HepG2 (cell line): ENCODE data around the gene KCTD13. TPM values are rescaled to one million over a fixed set of nuclear protein-coding genes. Genes with fewer than 3 reads are reported as not detected.

ENCODE experiments used
- ARID5B ChIP-seq: IDR thresholded peaks from 2 replicates; pipeline ENCODE4 v1.4.0; 2020; ENCODE audit warnings: mild to moderate bottlenecking, missing genetic modification reagents
- GPBP1L1 ChIP-seq: sonication (generic); formaldehyde crosslinking; IDR thresholded peaks from 2 replicates; pipeline ENCODE4 v1.5.0; 2020; ENCODE audit warnings: mild to moderate bottlenecking, missing genetic modification reagents
- HBP1 ChIP-seq: IDR thresholded peaks from 2 replicates; pipeline ENCODE4 v1.6.1; 2016; ENCODE audit warnings: low read depth, control low read depth
- JUN ChIP-seq: sonication (generic); formaldehyde crosslinking; IDR thresholded peaks from 2 replicates; pipeline ENCODE4 v1.4.0; 2020; ENCODE audit warnings: mild to moderate bottlenecking, missing genetic modification reagents
- NFE2L1 ChIP-seq: sonication (generic); formaldehyde crosslinking; IDR thresholded peaks from 2 replicates; pipeline ENCODE4 v1.4.0; 2020; ENCODE audit warnings: missing genetic modification reagents, mild to moderate bottlenecking, borderline replicate concordance
- NR0B2 ChIP-seq: sonication (generic); formaldehyde crosslinking; IDR thresholded peaks from 2 replicates; pipeline ENCODE4 v1.4.0; 2020; ENCODE audit warnings: mild to moderate bottlenecking, missing genetic modification reagents
- SATB2 ChIP-seq: sonication (generic); formaldehyde crosslinking; IDR thresholded peaks from 2 replicates; pipeline ENCODE4 v1.5.0; 2020; ENCODE audit warnings: missing genetic modification reagents
- USF2 ChIP-seq, 2 experiments: sonication (generic) in 1 of 2; formaldehyde crosslinking in 1 of 2; IDR thresholded peaks; 2 replicates each; pipeline versions ENCODE4 v1.5.1 to v1.6.1; 2011 to 2020; ENCODE audit warnings: borderline replicate concordance in 1 of 2, low read depth in 1 of 2, low read length in 1 of 2, mild to moderate bottlenecking in 1 of 2, missing genetic modification reagents in 1 of 2, moderate library complexity in 1 of 2
- XRCC5 ChIP-seq: fragments of 200-400 bp; formaldehyde crosslinking; optimal IDR thresholded peaks from 2 replicates; pipeline ENCODE3; 2017; ENCODE audit warnings: mild to moderate bottlenecking, low read length
- ZNF605 ChIP-seq: sonication (generic); formaldehyde crosslinking; IDR thresholded peaks from 2 replicates; pipeline ENCODE4 v1.8.0; 2022; ENCODE audit warnings: mild to moderate bottlenecking, missing genetic modification reagents
- ZNF687 ChIP-seq: sonication (generic); formaldehyde crosslinking; IDR thresholded peaks from 2 replicates; pipeline ENCODE4 v1.5.1; 2020; ENCODE audit warnings: mild to moderate bottlenecking, missing genetic modification reagents, moderate library complexity
- ZNF768 ChIP-seq: sonication (generic); formaldehyde crosslinking; IDR thresholded peaks from 2 replicates; pipeline ENCODE4 v1.4.0; 2020; ENCODE audit warnings: missing genetic modification reagents
- polyA plus RNA-seq, 8 experiments: library from polyadenylated mRNA; depleted of rRNA in 3 of 8; stranded (reverse) in 7 of 8; unstranded in 1 of 8; fragments of >200 nt; fragmentation: Illumina TruSeq in 4 of 8; extraction: Trizol in 4 of 8; gene quantifications; 2 replicates each; pipeline versions ENCODE4 v1.2.1 to v1.2.3, GENCODE V29; 2011 to 2016; ENCODE audit warnings: low read depth in 4 of 8, missing spikeins in 1 of 8, mixed read lengths in 1 of 8; ENCODE audit not compliant: insufficient read depth in 1 of 8
- total RNA-seq, 5 experiments: library from RNA; depleted of rRNA; stranded (reverse); fragments of >200 nt; fragmentation: Illumina TruSeq; extraction: Trizol; gene quantifications; 2 replicates each; pipeline ENCODE4 v1.2.3, GENCODE V29; 2016; ENCODE audit warnings: low read depth in 1 of 5

Gene KCTD13
- total and polyA plus RNA-seq, 2 of the 13 experiments (the other 11 are each of a cell fraction or from before 2014, with no cell fraction given): 6.3 to 14.7 TPM

GRCh38 chr16:29862884-29863668 is 63.0 kb downstream of the KCTD13 start, which contains the start of gene CDIPT (continued):
- TF ChIP-seq HBP1 (CRISPR knock-in tag) (peak; percentile 78), ARID5B (CRISPR knock-in tag) (peak; percentile 37), XRCC5 (peak; percentile 99), ZNF605 (no peak), SATB2 (no peak; the same call in 1 of the 2 replicates), NR0B2 (peak; percentile 74; the same call in 1 of the 2 replicates), NFE2L1 (no peak), GPBP1L1 (CRISPR knock-in tag) (no peak), USF2 (IDR thresholded peaks at IDR 0.05; ENCODE audit: low read depth, low read length) (no peak), USF2 (CRISPR knock-in tag; IDR thresholded peaks at IDR 0.05; ENCODE audit: borderline replicate concordance) (no peak; the same call in 1 of the 2 replicates), ZNF687 (peak; percentile 78), JUN (peak; percentile 76), ZNF768 (CRISPR knock-in tag) (peak; percentile 50; the same call in 1 of the 2 replicates)
